ENCODE data around the gene SRSF5. TPM values are rescaled to one million over a fixed set of nuclear protein-coding genes. Genes with fewer than 3 reads are reported as not detected.

The SRSF5 gene
- total RNA-seq, 6 experiments from 2014 or later = 82.3 to 204 (median 126) TPM

- TF ChIP-seq POLR2A (IDR thresholded peaks at IDR 0.05) (no peak), CTCF (IDR thresholded peaks at IDR 0.05) (no peak)
- DNase-seq (no peak), ATAC-seq (peak in 3 of 4 donors; percentile 30 to 59 (median 52))
- no peaks in the 10 kb centered on the region for H3K27me3 ChIP-seq
- 64% methylated on average over 2 of the region's 2 CpGs for WGBS (ENCODE audit: insufficient coverage, low coverage, low lambda C conversion rate, missing lambda C conversion rate)
- intact Hi-C loops (cut with DNase I) = no loop called here
- H3K36me3 ChIP-seq = no peaks in the 10 kb centered on the region
- H3K27ac ChIP-seq = no peak overlapping the region
- H3K4me1 ChIP-seq = peaks cover 0 to under 1% (median 0%) of the 10 kb centered on the region in 4 donors
- no peaks in the 10 kb centered on the region for H3K9me3 ChIP-seq
- no peak overlapping the region for H3K4me3 ChIP-seq
These were observed 11.2 kb upstream of the SRSF5 start for GRCh38 chr14:69755784-69756183.

- no peak overlapping the region for H3K27ac ChIP-seq
- no peak for DNase-seq
- no peak overlapping the region for H3K4me3 ChIP-seq
- no peaks in the 10 kb centered on the region for H3K36me3 ChIP-seq
- no peaks in the 10 kb centered on the region for H3K27me3 ChIP-seq
- no peaks in the 10 kb centered on the region for H3K4me1 ChIP-seq
- no peak for ATAC-seq
- WGBS (ENCODE audit: insufficient coverage, low coverage, low lambda C conversion rate, missing lambda C conversion rate) = 22% methylated on average over 1 of the region's 3 CpGs
- intact Hi-C loops (cut with DNase I) = no loop called here
- H3K9me3 ChIP-seq = no peaks in the 10 kb centered on the region
- TF ChIP-seq POLR2A (IDR thresholded peaks at IDR 0.05) (no peak), CTCF (IDR thresholded peaks at IDR 0.05) (no peak)
These were observed 10.6 kb upstream of the SRSF5 start for GRCh38 chr14:69756298-69756697.

DNA sequence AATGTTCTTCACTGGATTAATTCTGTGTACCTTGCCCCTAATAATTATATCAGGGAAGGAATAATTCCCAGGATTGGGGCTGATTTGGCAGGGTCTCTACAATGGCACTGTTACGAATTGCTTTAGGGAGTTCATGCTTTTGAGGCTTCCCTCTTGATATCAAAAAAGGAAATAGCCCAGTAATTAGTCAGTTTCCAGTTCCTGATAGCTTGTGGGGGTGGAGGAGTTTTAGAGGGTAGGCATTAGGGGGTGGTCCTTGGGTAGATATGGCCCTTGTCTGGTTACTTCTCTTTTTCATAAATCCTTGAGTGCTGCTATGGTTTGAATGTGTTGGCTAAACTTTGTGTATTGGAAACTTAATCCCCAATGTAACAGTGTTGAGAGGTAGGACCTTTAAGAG, 6.1 kb upstream of the SRSF5 start:
- intact Hi-C loops (cut with DNase I) = no loop called here
- ATAC-seq = peak in 3 of 4 donors; percentile 40 to 68 (median 47)
- no peak overlapping the region for H3K27ac ChIP-seq

DNA sequence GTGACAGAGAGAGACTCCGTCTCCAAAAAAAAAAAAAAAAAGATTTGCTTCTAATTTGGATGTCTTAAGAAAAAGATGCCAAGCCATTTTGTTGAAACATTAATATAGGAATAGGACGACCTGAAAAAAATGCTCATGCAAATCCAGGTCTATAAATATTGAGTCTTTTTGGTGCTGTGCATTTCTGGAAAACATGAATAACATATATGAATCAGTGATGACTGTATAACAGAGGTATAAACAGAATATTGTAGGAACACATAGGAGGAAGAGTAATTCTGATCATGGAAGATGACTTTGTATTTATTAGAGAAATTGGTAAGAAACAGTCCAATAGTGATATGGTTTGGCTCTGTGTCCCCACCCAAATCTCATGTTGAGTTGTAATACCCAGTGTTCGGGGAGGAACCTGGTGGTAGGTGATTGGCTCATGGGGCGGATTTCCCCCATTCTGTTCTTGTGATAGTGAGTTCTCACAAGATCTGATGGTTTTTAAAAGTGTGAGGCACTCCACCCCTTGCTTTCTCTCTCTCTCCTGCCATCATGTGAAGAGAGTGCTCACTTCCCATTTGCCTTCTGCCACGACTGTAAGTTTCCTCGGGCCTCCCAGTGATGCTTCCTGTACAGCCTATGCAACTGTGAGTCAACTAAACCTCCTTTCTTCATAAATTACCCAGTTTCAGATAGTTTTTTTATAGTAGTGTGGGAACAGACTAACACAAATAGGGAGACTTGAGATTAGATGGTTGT, 3.0 kb upstream of the SRSF5 start:
- Histone ChIP-seq H3K9me3 (no peaks in the 10 kb centered on the region), H3K27me3 (no peaks in the 10 kb centered on the region), H3K27ac (no peak overlapping the region), H3K4me3 (no peak overlapping the region), H3K36me3 (peaks cover 0 to 12% (median 9%) of the 10 kb centered on the region in 4 donors), H3K4me1 (peaks cover 0 to 20% (median 5%) of the 10 kb centered on the region in 4 donors)
- ATAC-seq (no peak), DNase-seq (no peak)
- WGBS (ENCODE audit: insufficient coverage, low coverage, low lambda C conversion rate, missing lambda C conversion rate) = 58% methylated on average over 4 of the region's 6 CpGs
- intact Hi-C loops (cut with DNase I) = no loop called here
- TF ChIP-seq CTCF (IDR thresholded peaks at IDR 0.05) = no peak
- no peak for TF ChIP-seq POLR2A (IDR thresholded peaks at IDR 0.05)

More for the DNA sequence above, 6.1 kb upstream of the SRSF5 start:
- TF ChIP-seq CTCF (IDR thresholded peaks at IDR 0.05) = no peak
- TF ChIP-seq POLR2A (IDR thresholded peaks at IDR 0.05) = no peak
- 57% methylated on average over 1 of the region's 1 CpG for WGBS (ENCODE audit: insufficient coverage, low coverage, low lambda C conversion rate, missing lambda C conversion rate)
- H3K27me3 ChIP-seq = no peaks in the 10 kb centered on the region
- H3K36me3 ChIP-seq = no peaks in the 10 kb centered on the region
- no peak overlapping the region for H3K4me3 ChIP-seq
- DNase-seq = peak in 1 of 3 donors; percentile 5
- H3K9me3 ChIP-seq = no peaks in the 10 kb centered on the region
- peaks cover 0 to 5% (median 0%) of the 10 kb centered on the region in 4 donors for H3K4me1 ChIP-seq

All from right lobe of liver (tissue), 6 donors.